ENCODE measurements around the gene STUB1. TPM values are rescaled to one million over a fixed set of nuclear protein-coding genes. Genes with fewer than 3 reads are reported as not detected.

STUB1 gene
- total and polyA plus RNA-seq, 2 donors (not counting 1 experiment from before 2014, with no cell fraction given), result 94.3 to 116 TPM

DNA sequence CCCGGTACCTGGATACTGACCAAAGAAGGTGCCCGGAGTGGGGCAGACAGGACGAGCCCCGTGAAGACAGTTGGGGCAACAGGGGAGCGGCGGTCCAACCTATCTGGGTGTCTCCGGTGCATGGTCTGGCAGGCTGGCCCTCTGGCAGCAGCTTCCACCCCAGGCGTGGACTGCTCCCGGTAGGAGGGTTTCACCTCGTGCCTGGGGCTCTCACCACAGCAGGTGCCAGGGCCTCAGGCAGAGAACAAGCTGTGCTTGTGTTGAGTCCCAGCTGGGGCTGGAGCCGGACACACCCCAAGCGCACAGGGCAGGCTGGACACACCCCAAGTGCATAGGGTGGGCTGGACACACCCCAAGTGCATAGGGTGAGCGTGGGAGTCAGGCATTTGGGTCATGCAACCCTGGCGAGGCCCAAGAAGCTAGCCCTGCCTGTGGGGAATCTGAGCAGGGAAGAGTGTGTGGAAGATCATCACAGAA is 26.9 kb downstream of the STUB1 start:
- H3K9me3 ChIP-seq (ENCODE audit: control extremely low read depth in 1 of 3, control insufficient read depth in 2 of 3, insufficient read depth in 1 of 3, low read length in 2 of 3), result peaks cover 0 to 25% (median 0%) of the 10 kb centered on the region in 3 donors
- H3K4me3 ChIP-seq (ENCODE audit: control extremely low read depth in 1 of 5, extremely low read depth in 1 of 5, insufficient read depth in 1 of 5, low read depth in 2 of 5, low read length in 4 of 5), result no peak overlapping the region
- no peak for DNase-seq
- H3K9ac ChIP-seq (ENCODE audit: low read length), result no peak overlapping the region
- 54% methylated on average over 13 of the region's 14 CpGs for WGBS (ENCODE audit: insufficient coverage)
- no peak overlapping the region for H3K4me2 ChIP-seq (replicated peaks; ENCODE audit: low read depth, low read length, poor library complexity, severe bottlenecking)
- ATAC-seq (ENCODE audit: low read depth), result no peak
- H3K79me2 ChIP-seq (ENCODE audit: control insufficient read depth, insufficient read depth, low read length), result no peaks in the 10 kb centered on the region
- peaks cover 1% of the 10 kb centered on the region for H3K4me1 Mint-ChIP-seq
- ChIA-PET CTCF (interaction anchor here (1.2 to 1.3 kb wide), 2 partner anchors 9 to 34 kb away, joined by 3 read pairs; partner anchors contain the start of gene CIAO3), POLR2A (no interaction called here)
- no peak overlapping the region for H2AFZ ChIP-seq (ENCODE audit: insufficient read depth, low read depth, low read length, poor library complexity, severe bottlenecking)
- H3K36me3 ChIP-seq (replicated peaks in 1 of 2; ENCODE audit: control extremely low read depth in 1 of 2, control insufficient read depth in 1 of 2, extremely low read depth in 1 of 2, insufficient read depth in 2 of 2, low read length in 1 of 2), result no peaks in the 10 kb centered on the region
- TF ChIP-seq, protein P1, sequence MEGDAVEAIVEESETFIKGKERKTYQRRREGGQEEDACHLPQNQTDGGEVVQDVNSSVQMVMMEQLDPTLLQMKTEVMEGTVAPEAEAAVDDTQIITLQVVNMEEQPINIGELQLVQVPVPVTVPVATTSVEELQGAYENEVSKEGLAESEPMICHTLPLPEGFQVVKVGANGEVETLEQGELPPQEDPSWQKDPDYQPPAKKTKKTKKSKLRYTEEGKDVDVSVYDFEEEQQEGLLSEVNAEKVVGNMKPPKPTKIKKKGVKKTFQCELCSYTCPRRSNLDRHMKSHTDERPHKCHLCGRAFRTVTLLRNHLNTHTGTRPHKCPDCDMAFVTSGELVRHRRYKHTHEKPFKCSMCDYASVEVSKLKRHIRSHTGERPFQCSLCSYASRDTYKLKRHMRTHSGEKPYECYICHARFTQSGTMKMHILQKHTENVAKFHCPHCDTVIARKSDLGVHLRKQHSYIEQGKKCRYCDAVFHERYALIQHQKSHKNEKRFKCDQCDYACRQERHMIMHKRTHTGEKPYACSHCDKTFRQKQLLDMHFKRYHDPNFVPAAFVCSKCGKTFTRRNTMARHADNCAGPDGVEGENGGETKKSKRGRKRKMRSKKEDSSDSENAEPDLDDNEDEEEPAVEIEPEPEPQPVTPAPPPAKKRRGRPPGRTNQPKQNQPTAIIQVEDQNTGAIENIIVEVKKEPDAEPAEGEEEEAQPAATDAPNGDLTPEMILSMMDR (IDR thresholded peaks at IDR 0.05), result no peak
- TF ChIP-seq EZH2 (IDR thresholded peaks at IDR 0.05; ENCODE audit: borderline replicate concordance, insufficient read depth, low read depth, low read length, poor library complexity, severe bottlenecking), result no peak
- peaks cover 0 to 84% (median 40%) of the 10 kb centered on the region in 4 experiments for H3K27me3 ChIP-seq (replicated peaks in 1 of 4; ENCODE audit: control extremely low read depth in 1 of 4, control insufficient read depth in 3 of 4, insufficient read depth in 4 of 4, low read length in 3 of 4)
- peaks cover 10 to 12% of the 10 kb centered on the region in 2 donors for H3K4me1 ChIP-seq (ENCODE audit: control insufficient read depth in 2 of 2, insufficient read depth in 2 of 2, low read length in 2 of 2)
- peaks cover 32% of the 10 kb centered on the region for H3K27me3 Mint-ChIP-seq
- H3K4me3 Mint-ChIP-seq, result no peak overlapping the region
- intact Hi-C loops (cut with micrococcal nuclease), result no loop called here
- H3K27ac ChIP-seq (ENCODE audit: low read length in 2 of 2), result no peak overlapping the region
- H3K9me3 Mint-ChIP-seq (ENCODE audit: insufficient read depth), result no peaks in the 10 kb centered on the region
- H3K27ac Mint-ChIP-seq, result no peak overlapping the region
- no peaks in the 10 kb centered on the region for H4K20me1 ChIP-seq (ENCODE audit: control insufficient read depth, insufficient read depth, low read length, poor library complexity, severe bottlenecking)

DNA sequence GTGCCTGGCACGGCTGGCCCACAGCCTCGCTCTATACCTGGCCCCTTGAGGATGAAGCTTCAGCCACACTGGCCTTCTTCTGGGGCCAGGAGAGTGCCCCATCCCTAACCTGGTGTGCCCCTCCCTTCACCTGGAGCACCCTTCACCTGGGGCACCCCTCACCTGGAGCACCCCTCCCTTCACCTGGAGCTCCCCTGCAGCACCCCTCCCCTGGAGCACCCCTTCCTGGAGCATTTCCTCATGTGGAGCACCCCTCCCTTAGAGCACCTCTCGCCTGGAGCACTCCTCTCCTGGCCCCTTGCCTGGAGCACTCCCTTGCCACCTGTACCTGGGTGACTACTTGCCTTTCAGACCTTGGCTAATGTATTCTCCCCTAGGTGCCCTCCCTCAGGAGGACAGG is 27.8 kb downstream of the STUB1 start:
- H3K4me1 ChIP-seq (ENCODE audit: control insufficient read depth in 2 of 2, insufficient read depth in 2 of 2, low read length in 2 of 2), result peaks cover 10 to 12% of the 10 kb centered on the region in 2 donors
- peaks cover 0 to 78% (median 38%) of the 10 kb centered on the region in 4 experiments for H3K27me3 ChIP-seq (replicated peaks in 1 of 4; ENCODE audit: control extremely low read depth in 1 of 4, control insufficient read depth in 3 of 4, insufficient read depth in 4 of 4, low read length in 3 of 4)
- Mint-ChIP-seq H3K9me3 (ENCODE audit: insufficient read depth) (no peaks in the 10 kb centered on the region), H3K27me3 (peaks cover 27% of the 10 kb centered on the region), H3K27ac (no peak overlapping the region), H3K4me1 (peaks cover 4% of the 10 kb centered on the region), H3K4me3 (no peak overlapping the region)
- DNase-seq, result no peak
- CTCF ChIA-PET, result interaction anchor here (1.2 to 1.3 kb wide), 2 partner anchors 8 to 33 kb away, joined by 3 read pairs; partner anchors contain the start of gene CIAO3
- H3K27ac ChIP-seq (ENCODE audit: low read length in 2 of 2), result no peak overlapping the region
- H3K9ac ChIP-seq (ENCODE audit: low read length), result no peak overlapping the region
- TF ChIP-seq EZH2 (IDR thresholded peaks at IDR 0.05; ENCODE audit: borderline replicate concordance, insufficient read depth, low read depth, low read length, poor library complexity, severe bottlenecking), result no peak
- TF ChIP-seq, protein P1 (IDR thresholded peaks at IDR 0.05), result no peak
- no peaks in the 10 kb centered on the region for H3K36me3 ChIP-seq (replicated peaks in 1 of 2; ENCODE audit: control extremely low read depth in 1 of 2, control insufficient read depth in 1 of 2, extremely low read depth in 1 of 2, insufficient read depth in 2 of 2, low read length in 1 of 2)
- intact Hi-C loops (cut with micrococcal nuclease), result no loop called here
- 62% methylated on average over 3 of the region's 3 CpGs for WGBS (ENCODE audit: insufficient coverage)
- no peak for ATAC-seq (ENCODE audit: low read depth)
- H3K4me3 ChIP-seq (ENCODE audit: control extremely low read depth in 1 of 5, extremely low read depth in 1 of 5, insufficient read depth in 1 of 5, low read depth in 2 of 5, low read length in 4 of 5), result no peak overlapping the region
- H3K4me2 ChIP-seq (replicated peaks; ENCODE audit: low read depth, low read length, poor library complexity, severe bottlenecking), result no peak overlapping the region
- no peaks in the 10 kb centered on the region for H3K79me2 ChIP-seq (ENCODE audit: control insufficient read depth, insufficient read depth, low read length)
- H3K9me3 ChIP-seq (ENCODE audit: control extremely low read depth in 1 of 3, control insufficient read depth in 2 of 3, insufficient read depth in 1 of 3, low read length in 2 of 3), result peaks cover 0 to 25% (median 0%) of the 10 kb centered on the region in 3 donors
- POLR2A ChIA-PET, result no interaction called here
- H2AFZ ChIP-seq (ENCODE audit: insufficient read depth, low read depth, low read length, poor library complexity, severe bottlenecking), result no peak overlapping the region
- no peaks in the 10 kb centered on the region for H4K20me1 ChIP-seq (ENCODE audit: control insufficient read depth, insufficient read depth, low read length, poor library complexity, severe bottlenecking)

All from B cell (primary cell).